Parathyroid adenoma (tissue), 2 donors: Measurements from ENCODE around the gene OR14K1.
"Not testable (repeated sequence)": the region's sequence is repeated elsewhere in the genome, so short reads cannot be mapped to it uniquely, and the experiment has no call there.

Source experiments
- H2AFZ ChIP-seq: fragments of 300-600 bp; sonication (generic); one replicate; pipeline ENCODE4 v1.7.0; 2017; ENCODE audit warnings: antibody characterized with exemption, mild to moderate bottlenecking
- H3K27ac ChIP-seq: fragments of 300-600 bp; sonication (generic); one replicate; pipeline ENCODE4 v1.7.0; 2017
- H3K27me3 ChIP-seq: fragments of 300-600 bp; sonication (generic); one replicate; pipeline ENCODE4 v1.7.0; 2017; ENCODE audit warnings: low read length; ENCODE audit not compliant: control insufficient read depth, insufficient read depth
- H3K36me3 ChIP-seq: fragments of 300-600 bp; sonication (generic); one replicate; pipeline ENCODE4 v1.7.0; 2017; ENCODE audit warnings: low read length; ENCODE audit not compliant: control insufficient read depth, insufficient read depth
- H3K4me1 ChIP-seq: fragments of 300-600 bp; sonication (generic); one replicate; pipeline ENCODE4 v1.7.0; 2017; ENCODE audit warnings: control low read depth
- H3K4me2 ChIP-seq: fragments of 300-600 bp; sonication (generic); one replicate; pipeline ENCODE4 v1.7.0; 2017; ENCODE audit warnings: low read length
- H3K4me3 ChIP-seq: fragments of 300-600 bp; sonication (generic); one replicate; pipeline ENCODE4 v1.7.0; 2017; ENCODE audit warnings: low read depth, low read length
- H3K79me2 ChIP-seq: fragments of 300-600 bp; sonication (generic); one replicate; pipeline ENCODE4 v1.7.0; 2017; ENCODE audit warnings: control low read depth
- H3K9ac ChIP-seq: fragments of 300-600 bp; sonication (generic); one replicate; pipeline ENCODE4 v1.7.0; 2017; ENCODE audit warnings: mild to moderate bottlenecking
- H3K9me3 ChIP-seq: fragments of 300-600 bp; sonication (generic); one replicate; pipeline ENCODE4 v1.7.0; 2017; ENCODE audit warnings: low read length; ENCODE audit not compliant: control insufficient read depth
- TF ChIP-seq, protein P1 (sequence below): fragments of 300-600 bp; sonication (generic); IDR thresholded peaks from one replicate; pipeline ENCODE4 v1.7.0; 2017; ENCODE audit warnings: antibody characterized with exemption, mild to moderate bottlenecking
- donor health status: primary hyperparathyroidism.

OR14K1 gene

GRCh38 chr1:247738315-247738714 lies at the start of gene OR14K1:
Gene OR14K1, plus strand, starts transcription at chr1:247738615. Its CDS starts 0 bp downstream, at chr1:247738615.
- Histone ChIP-seq H3K9me3 (no peaks in the 10 kb centered on the region), H3K4me3 (no peak within 1 kb of the TSS), H3K9ac (no peak within 1 kb of the TSS), H3K4me2 (no peak within 1 kb of the TSS), H3K27me3 (no peaks in the 10 kb centered on the region), H3K4me1 (no peaks in the 10 kb centered on the region), H3K79me2 (no peaks in the 10 kb centered on the region), H2AFZ (no peak within 1 kb of the TSS), H3K36me3 (no peaks in the 10 kb centered on the region), H3K27ac (no peak within 1 kb of the TSS)
- TF ChIP-seq, protein P1, sequence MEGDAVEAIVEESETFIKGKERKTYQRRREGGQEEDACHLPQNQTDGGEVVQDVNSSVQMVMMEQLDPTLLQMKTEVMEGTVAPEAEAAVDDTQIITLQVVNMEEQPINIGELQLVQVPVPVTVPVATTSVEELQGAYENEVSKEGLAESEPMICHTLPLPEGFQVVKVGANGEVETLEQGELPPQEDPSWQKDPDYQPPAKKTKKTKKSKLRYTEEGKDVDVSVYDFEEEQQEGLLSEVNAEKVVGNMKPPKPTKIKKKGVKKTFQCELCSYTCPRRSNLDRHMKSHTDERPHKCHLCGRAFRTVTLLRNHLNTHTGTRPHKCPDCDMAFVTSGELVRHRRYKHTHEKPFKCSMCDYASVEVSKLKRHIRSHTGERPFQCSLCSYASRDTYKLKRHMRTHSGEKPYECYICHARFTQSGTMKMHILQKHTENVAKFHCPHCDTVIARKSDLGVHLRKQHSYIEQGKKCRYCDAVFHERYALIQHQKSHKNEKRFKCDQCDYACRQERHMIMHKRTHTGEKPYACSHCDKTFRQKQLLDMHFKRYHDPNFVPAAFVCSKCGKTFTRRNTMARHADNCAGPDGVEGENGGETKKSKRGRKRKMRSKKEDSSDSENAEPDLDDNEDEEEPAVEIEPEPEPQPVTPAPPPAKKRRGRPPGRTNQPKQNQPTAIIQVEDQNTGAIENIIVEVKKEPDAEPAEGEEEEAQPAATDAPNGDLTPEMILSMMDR = no peak

DNA sequence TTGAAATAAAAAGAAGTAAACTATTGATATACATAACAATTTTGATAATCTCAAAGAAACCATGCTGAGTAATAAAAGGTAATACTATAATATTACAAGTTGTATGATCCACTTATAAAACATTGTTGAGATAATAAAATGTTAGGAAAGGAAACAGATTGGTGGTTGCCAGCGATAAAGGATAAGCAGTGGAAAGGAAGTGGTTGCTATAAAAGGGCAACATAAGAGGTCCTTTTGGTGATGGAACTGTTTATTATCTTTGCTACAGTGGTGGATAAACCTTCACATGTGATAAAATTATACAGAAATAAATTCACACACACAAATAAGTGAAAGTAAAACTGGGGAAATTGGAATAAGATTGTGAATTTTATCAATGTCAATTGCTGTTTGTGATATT lies 37.1 kb upstream of the OR14K1 start:
- H3K4me1 ChIP-seq = no peaks in the 10 kb centered on the region
- no peaks in the 10 kb centered on the region for H3K79me2 ChIP-seq
- H3K9me3 ChIP-seq = no peaks in the 10 kb centered on the region
- H3K4me2 ChIP-seq = no peak overlapping the region
- no peak overlapping the region for H3K4me3 ChIP-seq
- H2AFZ ChIP-seq = no peak overlapping the region
- H3K27me3 ChIP-seq = no peaks in the 10 kb centered on the region
- H3K9ac ChIP-seq = no peak overlapping the region
- TF ChIP-seq, protein P1 = no peak
- H3K36me3 ChIP-seq = no peaks in the 10 kb centered on the region
- no peak overlapping the region for H3K27ac ChIP-seq

GRCh38 chr1:247710681-247711080 lies 27.7 kb upstream of the OR14K1 start:
- not testable (repeated sequence) for H3K4me2 ChIP-seq, H3K4me3 ChIP-seq, H3K36me3 ChIP-seq, H3K9ac ChIP-seq, H3K27me3 ChIP-seq, H3K27ac ChIP-seq, H2AFZ ChIP-seq, H3K9me3 ChIP-seq, H3K4me1 ChIP-seq, H3K79me2 ChIP-seq

- Histone ChIP-seq H3K4me2 (no peak overlapping the region), H3K4me3 (no peak overlapping the region), H3K4me1 (no peaks in the 10 kb centered on the region), H3K9me3 (no peaks in the 10 kb centered on the region), H3K27me3 (no peaks in the 10 kb centered on the region), H3K9ac (no peak overlapping the region), H2AFZ (no peak overlapping the region), H3K79me2 (no peaks in the 10 kb centered on the region), H3K36me3 (no peaks in the 10 kb centered on the region), H3K27ac (no peak overlapping the region)
- TF ChIP-seq, protein P1 = no peak
These were observed 24.7 kb upstream of the OR14K1 start for GRCh38 chr1:247713753-247714152.

DNA sequence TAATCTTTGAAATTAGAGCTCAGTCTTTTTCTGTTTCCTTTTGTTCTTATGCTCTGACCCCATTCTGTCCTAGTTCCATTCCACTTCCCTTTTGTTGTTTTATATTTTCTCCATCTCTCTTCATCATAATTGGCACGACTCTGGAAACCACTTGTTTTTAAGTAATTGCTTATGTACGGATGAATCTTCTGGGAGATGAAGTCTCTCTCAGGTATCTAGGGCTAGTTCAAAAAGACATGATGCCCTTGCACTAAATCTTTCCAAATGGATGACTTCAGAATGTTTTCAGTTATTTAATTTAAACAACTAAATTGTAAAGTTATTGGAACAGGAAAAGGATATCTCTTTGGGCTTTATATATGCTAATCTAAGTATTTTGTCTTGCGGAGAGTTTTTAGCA lies 21.9 kb upstream of the OR14K1 start, which contains the start of gene OR6F1:
Gene OR6F1 (minus strand): TSS at position 101 of the 400 bp plus-strand sequence. CDS start 3,891 bp downstream, outside the sequence.
- TF ChIP-seq, protein P1 = no peak
- Histone ChIP-seq H3K79me2 (no peaks in the 10 kb centered on the region), H3K27ac (no peak within 1 kb of the TSS), H3K4me1 (no peaks in the 10 kb centered on the region), H3K4me2 (no peak within 1 kb of the TSS), H3K9ac (no peak within 1 kb of the TSS), H3K27me3 (no peaks in the 10 kb centered on the region), H3K36me3 (no peaks in the 10 kb centered on the region), H3K4me3 (no peak within 1 kb of the TSS), H2AFZ (no peak within 1 kb of the TSS), H3K9me3 (no peaks in the 10 kb centered on the region)
